ENCODE results near the gene ZNF789. TPM values are rescaled to one million over a fixed set of nuclear protein-coding genes. Genes with fewer than 3 reads are reported as not detected.

ZNF789 gene
- total RNA-seq, 1 donor = 10.0 TPM

- no peak for DNase-seq (ENCODE audit: low read depth in 2 of 3, low spot score in 2 of 3)
These were observed 14.8 kb upstream of the ZNF789 start for GRCh38 chr7:99457650-99458493.

DNA sequence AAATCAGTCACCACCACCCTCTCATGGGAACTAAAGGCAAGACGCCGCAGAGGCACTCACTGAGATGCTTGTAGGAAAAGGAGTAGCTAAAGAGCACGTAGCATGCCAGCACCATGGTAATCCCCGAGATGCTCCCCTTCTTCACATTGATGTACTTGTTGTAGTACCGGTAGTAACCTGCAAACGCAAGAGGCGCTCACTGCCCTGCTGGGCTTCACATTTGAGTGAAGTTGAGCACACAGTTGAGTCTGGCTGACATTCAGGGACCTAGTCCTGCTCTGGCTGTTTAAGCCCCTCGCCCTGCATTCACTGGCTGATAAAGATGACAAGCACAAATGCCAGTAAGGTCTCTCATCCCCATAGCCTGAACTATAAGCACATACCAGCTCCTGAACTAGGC lies 13.6 kb upstream of the ZNF789 start:
- peak in 2 of 3 donors; percentile 14 to 29 for DNase-seq (ENCODE audit: low read depth in 2 of 3, low spot score in 2 of 3)

DNA sequence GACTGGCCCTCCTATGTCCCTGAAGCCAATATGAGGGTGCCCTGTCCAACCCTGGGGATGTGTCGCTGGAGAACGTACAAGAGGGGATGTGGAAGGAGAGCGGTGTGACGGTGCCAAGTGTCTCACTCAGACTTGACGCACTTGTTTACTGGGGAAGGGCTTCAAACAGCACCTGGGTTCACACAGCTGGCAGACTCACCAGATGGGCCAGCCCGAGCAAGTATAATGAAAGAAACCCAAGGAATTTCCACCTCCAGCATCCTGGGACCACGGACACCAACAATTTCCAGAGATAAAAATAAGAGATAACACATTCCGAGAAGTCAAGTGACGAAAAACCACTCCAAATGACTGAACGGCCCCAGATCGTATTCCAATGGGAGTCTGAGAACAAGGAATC lies 12.0 kb upstream of the ZNF789 start:
- DNase-seq (ENCODE audit: low read depth in 2 of 3, low spot score in 2 of 3) = no peak

DNA sequence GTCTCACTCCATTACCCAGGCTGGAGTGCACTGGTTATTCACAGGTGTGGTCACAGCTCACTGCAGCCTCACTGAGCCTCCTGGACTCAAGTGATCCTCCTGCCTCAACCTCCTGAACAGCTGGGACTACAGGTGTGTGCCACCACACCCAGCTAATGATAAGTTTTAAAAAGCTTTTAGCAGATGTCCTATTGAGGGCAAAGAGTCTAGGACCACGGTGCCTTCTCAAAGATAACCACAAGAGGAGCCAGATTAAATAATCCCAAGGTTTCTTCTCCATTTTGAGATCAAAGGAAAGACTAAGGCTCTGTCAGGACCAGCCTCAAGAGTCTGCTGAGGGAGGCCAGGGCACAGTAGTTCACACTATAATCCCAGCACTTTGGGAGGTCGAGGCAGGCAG lies 11.5 kb upstream of the ZNF789 start:
- no peak for DNase-seq (ENCODE audit: low read depth in 2 of 3, low spot score in 2 of 3)

DNA sequence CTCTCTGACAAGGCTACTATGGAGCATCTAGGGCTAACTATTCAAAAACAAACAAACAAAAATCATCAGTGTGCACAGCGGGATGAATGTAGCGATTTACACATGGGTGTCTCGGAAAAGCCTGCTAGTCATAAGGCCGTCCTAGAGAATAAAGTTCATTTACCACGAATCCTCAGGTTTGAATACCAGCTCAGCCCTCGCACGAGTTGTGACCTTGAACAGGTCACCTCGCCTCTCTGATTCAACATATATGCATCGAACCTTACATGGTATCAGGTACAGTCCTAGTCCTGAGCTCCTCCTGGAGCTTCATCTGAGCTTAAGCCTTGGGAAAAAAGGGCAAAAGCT lies 7.3 kb upstream of the ZNF789 start:
- no peak for DNase-seq (ENCODE audit: low read depth in 2 of 3, low spot score in 2 of 3)

DNA sequence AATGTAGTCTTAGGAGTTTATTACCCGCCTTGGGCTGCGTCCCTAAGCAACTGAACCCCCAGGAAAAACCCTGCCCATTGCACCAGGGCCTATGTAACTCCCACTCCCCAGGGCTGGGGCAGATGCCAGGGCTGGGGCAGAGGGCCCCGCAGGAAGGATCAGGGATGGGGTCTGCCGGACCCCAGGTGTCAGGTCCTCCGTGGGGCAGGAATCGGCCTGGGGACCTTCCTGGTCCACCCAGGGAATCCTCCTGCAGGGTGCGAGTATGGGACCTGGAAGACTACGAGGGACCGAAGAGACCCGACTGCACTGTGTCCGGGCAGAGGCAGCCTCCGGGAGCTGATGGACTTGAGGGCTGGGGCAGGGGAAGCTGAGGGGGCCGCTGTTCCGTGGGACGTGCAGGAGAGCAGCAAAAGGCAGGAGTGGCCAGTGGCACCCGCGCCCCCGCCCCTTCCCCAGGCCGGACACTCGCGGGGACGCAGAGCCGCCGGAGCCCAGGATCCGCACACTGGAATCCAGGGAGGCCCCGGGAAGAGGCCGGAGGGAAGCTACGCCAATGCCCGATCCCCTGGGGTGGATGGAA lies 4.3 kb upstream of the ZNF789 start:
- no peak for DNase-seq (ENCODE audit: low read depth in 2 of 3, low spot score in 2 of 3)

- DNase-seq (ENCODE audit: low read depth in 2 of 3, low spot score in 2 of 3) = no peak
These were observed 3.2 kb upstream of the ZNF789 start for GRCh38 chr7:99469381-99470065.

DNA sequence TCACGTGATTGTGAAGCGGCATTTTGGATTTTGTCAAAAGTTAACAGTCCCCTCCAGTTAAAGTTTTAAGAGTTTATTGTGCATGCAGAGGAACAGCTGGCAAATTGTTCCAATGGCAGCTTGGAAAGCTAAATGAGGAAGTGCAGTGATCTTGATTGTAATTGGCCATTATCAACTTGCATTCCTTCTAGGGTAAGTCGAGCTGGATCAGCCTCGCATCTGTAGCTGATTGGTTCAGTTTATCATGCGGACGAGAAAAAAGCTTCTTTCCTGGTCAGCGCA lies 566 bp downstream of the ZNF789 start:
- peak in 2 of 3 donors; percentile 69 to 89 for DNase-seq (ENCODE audit: low read depth in 2 of 3, low spot score in 2 of 3)

GRCh38 chr7:99476107-99476506 lies 3.4 kb downstream of the ZNF789 start:
- no peak for DNase-seq (ENCODE audit: low read depth in 2 of 3, low spot score in 2 of 3)

DNA sequence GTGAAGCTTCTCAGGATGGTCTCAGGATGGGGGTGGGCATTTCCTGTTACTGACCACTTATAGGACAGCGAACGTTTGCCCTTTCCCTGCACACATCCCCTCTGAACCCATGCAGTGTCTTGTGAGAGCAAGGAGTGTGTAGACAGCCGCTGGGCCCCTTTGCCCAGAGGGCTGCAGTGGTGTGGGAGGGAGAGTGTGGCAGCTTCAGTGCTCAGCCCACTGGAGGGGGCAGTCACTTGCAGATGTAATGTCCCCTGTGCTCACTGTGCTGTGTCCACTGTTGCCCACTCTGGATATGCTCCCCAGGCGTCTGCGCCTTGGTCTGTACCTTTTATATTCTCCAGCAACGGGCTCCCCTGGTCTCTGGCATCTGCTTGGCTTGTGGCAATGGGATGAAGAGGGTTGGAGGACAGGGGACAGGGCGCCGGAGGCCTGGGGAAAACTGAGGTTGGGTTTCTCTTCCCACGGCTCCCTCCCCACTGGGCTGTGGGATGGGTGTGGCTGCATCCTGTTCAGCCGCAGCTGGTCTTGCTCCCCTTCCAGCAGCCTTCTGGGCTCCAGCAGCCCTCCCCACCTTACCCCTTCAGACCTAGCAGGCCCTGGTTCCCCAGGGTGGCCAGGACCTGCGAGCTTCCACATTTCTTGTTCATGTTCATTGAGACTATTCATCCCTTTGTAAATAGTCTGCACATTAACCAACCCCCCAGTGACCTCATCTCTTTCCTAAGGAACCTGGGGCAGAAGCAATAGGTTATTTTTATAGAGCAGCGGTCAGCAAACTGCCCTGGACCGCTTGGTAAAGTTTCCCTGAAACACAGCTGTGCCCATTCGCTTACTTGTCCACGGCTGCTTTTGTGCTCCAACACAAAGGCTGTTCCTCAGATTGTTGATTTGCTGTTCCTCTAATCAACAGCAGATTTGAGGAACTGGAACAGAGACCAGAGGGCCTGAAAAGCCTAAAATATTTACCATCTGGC lies 6.1 kb downstream of the ZNF789 start:
- DNase-seq (ENCODE audit: low read depth in 2 of 3, low spot score in 2 of 3) = no peak

DNA sequence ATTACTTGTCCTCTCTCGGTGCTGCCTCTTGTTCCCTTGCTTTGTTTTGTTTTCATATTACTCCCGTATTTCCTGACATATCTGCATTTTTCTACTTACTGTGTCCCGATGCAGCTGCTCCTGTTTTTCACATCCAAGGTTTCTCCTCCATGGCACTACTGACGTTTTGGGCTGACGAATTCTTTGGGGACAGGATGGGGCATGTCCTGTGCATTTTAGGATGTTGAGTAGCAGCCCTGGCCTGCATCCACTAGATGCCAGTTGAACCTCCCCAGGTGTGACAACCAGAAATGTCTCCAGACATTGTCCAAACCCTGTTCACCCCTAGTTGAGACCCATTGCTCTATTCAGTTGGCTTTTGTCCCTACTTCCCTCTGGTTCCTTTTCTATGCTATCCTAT lies 12.4 kb downstream of the ZNF789 start:
- DNase-seq (ENCODE audit: low read depth in 2 of 3, low spot score in 2 of 3) = no peak

- no peak for DNase-seq (ENCODE audit: low read depth in 2 of 3, low spot score in 2 of 3)
These were observed 16.5 kb downstream of the ZNF789 start for GRCh38 chr7:99489235-99489634.

DNA sequence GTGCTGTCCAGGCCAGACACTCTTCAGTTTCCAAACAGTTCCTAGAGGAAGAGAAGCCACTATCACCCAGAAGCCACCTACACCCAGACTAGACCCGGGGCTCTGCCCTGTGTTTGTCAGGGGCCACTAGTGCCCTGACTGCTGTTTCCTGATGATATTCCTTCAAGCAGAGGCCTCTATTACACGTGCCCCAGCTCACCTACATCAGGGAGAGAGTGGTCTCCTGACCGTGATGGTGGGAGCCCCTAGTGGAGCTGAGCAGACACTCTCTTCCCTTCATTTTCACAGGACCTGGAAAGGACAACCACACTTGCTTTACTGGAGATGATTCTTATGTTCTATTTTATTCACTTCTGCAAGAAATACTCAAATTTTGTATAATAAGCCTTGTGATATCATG lies 18.2 kb downstream of the ZNF789 start:
- no peak for DNase-seq (ENCODE audit: low read depth in 2 of 3, low spot score in 2 of 3)

- DNase-seq (ENCODE audit: low read depth in 2 of 3, low spot score in 2 of 3) = no peak
These were observed 21.1 kb downstream of the ZNF789 start for GRCh38 chr7:99493823-99494222.

- DNase-seq (ENCODE audit: low read depth in 2 of 3, low spot score in 2 of 3) = peak in 2 of 3 donors; percentile 33 to 47
These were observed 25.3 kb downstream of the ZNF789 start for GRCh38 chr7:99497766-99498545.

DNA sequence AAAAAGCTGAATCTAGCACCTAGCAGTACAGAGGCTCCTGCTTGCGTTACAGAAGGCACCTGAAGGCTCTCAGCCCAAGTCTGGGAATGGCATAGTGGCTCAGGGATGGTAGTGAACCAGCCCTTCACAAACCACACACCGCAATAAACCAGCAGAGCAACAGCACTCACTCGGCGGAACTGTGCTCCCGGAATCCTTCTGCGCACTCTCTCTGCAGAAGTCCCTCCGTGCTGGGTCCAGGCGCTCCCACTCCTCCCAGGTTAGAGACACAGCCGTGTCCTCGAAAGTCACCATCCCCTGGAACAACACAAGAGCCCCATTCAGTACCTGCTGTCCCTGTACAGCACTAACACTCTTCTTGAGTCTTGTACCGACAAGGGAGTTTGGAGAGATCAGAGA lies 25.9 kb downstream of the ZNF789 start:
- no peak for DNase-seq (ENCODE audit: low read depth in 2 of 3, low spot score in 2 of 3)

GRCh38 chr7:99499371-99499720 lies 26.7 kb downstream of the ZNF789 start:
- peak; percentile 13 to 72 (median 62) for DNase-seq (ENCODE audit: low read depth in 2 of 3, low spot score in 2 of 3)

DNA sequence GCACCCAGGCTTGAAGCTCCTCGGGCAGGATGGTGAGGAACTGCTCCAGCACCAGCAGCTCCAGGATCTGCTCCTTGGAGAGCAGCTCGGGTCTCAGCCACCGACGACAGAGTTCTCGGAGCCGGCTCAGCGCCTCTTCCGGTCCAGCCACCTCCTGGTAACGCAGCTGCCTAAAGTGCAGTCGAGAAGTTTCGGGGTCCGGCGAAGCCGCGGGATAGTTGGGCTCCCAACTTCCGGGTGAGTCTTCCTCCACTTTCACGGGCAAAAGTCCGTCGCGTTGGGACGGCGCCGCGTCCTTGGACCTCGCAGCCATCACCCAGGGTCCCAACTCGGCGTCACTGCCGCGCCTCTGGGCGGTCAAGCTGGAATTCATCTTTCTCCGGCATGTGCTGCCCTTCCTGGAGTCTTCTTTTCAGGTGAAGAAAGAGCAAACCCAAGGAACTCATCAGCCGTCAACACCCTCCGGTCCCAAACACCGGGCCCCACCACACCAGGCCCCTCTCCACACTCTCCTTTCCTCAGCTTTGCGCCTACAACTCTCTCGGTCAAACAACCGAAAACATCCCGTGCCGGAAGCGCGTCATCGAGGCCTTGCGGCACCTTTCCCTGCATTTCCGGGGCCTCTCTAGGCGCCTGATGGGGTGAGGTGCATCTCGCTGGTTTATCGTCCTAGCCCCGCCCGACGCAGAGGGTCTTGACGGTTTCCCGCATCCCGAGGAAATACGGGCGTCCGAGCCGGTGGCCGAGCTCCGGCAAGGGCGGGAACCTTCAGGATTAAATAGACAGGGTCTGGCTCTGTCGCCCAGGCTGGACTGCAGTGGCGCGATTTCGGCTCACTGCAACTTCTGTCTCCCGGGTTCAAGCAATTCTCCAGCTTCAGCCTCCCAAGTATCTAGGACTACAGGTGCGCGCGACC lies 27.3 kb downstream of the ZNF789 start, which contains the start of gene ZNF394:
ZNF394 (minus strand) TSS at position 561 of the 916 bp plus-strand sequence; CDS start at position 373, 188 bp downstream.
- peak; percentile 78 to 96 (median 91) for DNase-seq (ENCODE audit: low read depth in 2 of 3, low spot score in 2 of 3)

DNA sequence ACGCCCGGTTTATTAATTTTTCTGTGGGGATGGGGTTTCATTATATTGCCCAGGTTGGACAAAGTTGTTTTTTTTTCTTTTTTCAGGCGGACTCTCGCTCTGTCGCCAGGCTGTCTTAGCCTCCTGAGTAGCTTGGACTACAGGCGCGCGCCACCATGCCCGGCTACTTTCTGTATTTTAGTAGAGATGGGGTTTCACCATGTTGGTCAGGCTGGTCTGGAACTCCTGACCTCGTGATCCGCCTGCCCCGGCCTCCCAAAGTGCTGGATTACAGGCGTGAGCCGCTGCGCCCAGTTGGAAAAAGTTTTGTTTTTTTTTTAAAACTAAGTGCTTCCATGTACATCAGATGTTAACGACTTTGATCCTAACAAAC lies 27.9 kb downstream of the ZNF789 start:
- DNase-seq (ENCODE audit: low read depth in 2 of 3, low spot score in 2 of 3) = no peak
